ENCODE measurements around the gene UBA6.

GRCh38 chr4:67674098-67674497 lies 26.9 kb downstream of the UBA6 start:
- no peak for TF ChIP-seq GATA2 (IDR thresholded peaks at IDR 0.05; ENCODE audit: low read depth, low read length)
- no peak for TF ChIP-seq GATA3 (IDR thresholded peaks at IDR 0.05; ENCODE audit: low read depth, low read length)

Data from SH-SY5Y (cell line).